Measurements from ENCODE around the gene C2orf81. TPM values are rescaled to one million over a fixed set of nuclear protein-coding genes. Genes with fewer than 3 reads are reported as not detected.

The C2orf81 gene
- total RNA-seq, 4 donors from 2014 or later: 0.22 to 0.76 (median 0.59) TPM

- H3K4me3 ChIP-seq: no peak overlapping the region
- H3K27me3 ChIP-seq: peaks cover 0 to 21% (median 0%) of the 10 kb centered on the region in 4 donors
- 100% methylated on average over 1 of the region's 1 CpG for whole genome bisulfite sequencing, 2 donors
- no peak for DNase-seq
- no peak for TF ChIP-seq CTCF (IDR thresholded peaks at IDR 0.05)
- TF ChIP-seq POLR2A (IDR thresholded peaks at IDR 0.05): no peak
- peaks cover 0 to 23% (median 0%) of the 10 kb centered on the region in 3 donors for H3K36me3 ChIP-seq
- no peaks in the 10 kb centered on the region for H3K9me3 ChIP-seq
- H3K27ac ChIP-seq: no peak overlapping the region
- intact Hi-C loops (cut with DNase I): no loop called here
- H3K4me1 ChIP-seq: peaks cover 13 to 65% (median 14%) of the 10 kb centered on the region in 3 donors
Measured at GRCh38 chr2:74438248-74438647, 16.8 kb upstream of the C2orf81 start.

- H3K4me1 ChIP-seq: peaks cover 13 to 61% (median 14%) of the 10 kb centered on the region in 3 donors
- H3K36me3 ChIP-seq: peaks cover 0 to 30% (median 4%) of the 10 kb centered on the region in 3 donors
- intact Hi-C loops (cut with DNase I): no loop called here
- TF ChIP-seq CTCF (IDR thresholded peaks at IDR 0.05) (no peak), POLR2A (IDR thresholded peaks at IDR 0.05) (no peak)
- no peaks in the 10 kb centered on the region for H3K9me3 ChIP-seq
- 72 to 83% methylated on average over 4 to 5 of the region's 6 CpGs for WGBS, 2 donors
- no peak overlapping the region for H3K4me3 ChIP-seq
- H3K27ac ChIP-seq: no peak overlapping the region
- DNase-seq: no peak
- H3K27me3 ChIP-seq: peaks cover 0 to 16% (median 0%) of the 10 kb centered on the region in 4 donors
Measured at GRCh38 chr2:74436848-74437695, 15.7 kb upstream of the C2orf81 start.

- no peak overlapping the region for H3K27ac ChIP-seq
- peaks cover 13 to 53% (median 14%) of the 10 kb centered on the region in 3 donors for H3K4me1 ChIP-seq
- TF ChIP-seq CTCF (IDR thresholded peaks at IDR 0.05) (no peak), POLR2A (IDR thresholded peaks at IDR 0.05) (no peak)
- DNase-seq: no peak
- H3K36me3 ChIP-seq: peaks cover 0 to 39% (median 4%) of the 10 kb centered on the region in 3 donors
- H3K9me3 ChIP-seq: no peaks in the 10 kb centered on the region
- intact Hi-C loops (cut with DNase I): no loop called here
- WGBS, 2 donors: 60 to 76% methylated on average over 1 to 4 of the region's 43 CpGs
- H3K4me3 ChIP-seq: no peak overlapping the region
- peaks cover 0 to 7% (median 0%) of the 10 kb centered on the region in 4 donors for H3K27me3 ChIP-seq
Measured at GRCh38 chr2:74436111-74436805, 14.8 kb upstream of the C2orf81 start.

GRCh38 chr2:74430502-74430901, 9.1 kb upstream of the C2orf81 start:
- H3K36me3 ChIP-seq: peaks cover 8 to 84% (median 15%) of the 10 kb centered on the region in 3 donors
- WGBS, 2 donors: 76 to 80% methylated on average over 2 to 11 of the region's 11 CpGs
- H3K4me1 ChIP-seq: peaks cover 0 to 5% (median 0%) of the 10 kb centered on the region in 3 donors
- intact Hi-C loops (cut with DNase I): no loop called here
- DNase-seq: no peak
- H3K27ac ChIP-seq: no peak overlapping the region
- no peaks in the 10 kb centered on the region for H3K9me3 ChIP-seq
- TF ChIP-seq POLR2A (IDR thresholded peaks at IDR 0.05): no peak
- TF ChIP-seq CTCF (IDR thresholded peaks at IDR 0.05): no peak
- no peaks in the 10 kb centered on the region for H3K27me3 ChIP-seq
- H3K4me3 ChIP-seq: no peak overlapping the region

All from esophagus squamous epithelium (tissue), 5 donors.